ENCODE results near the gene NTM.

Gene NTM

DNA sequence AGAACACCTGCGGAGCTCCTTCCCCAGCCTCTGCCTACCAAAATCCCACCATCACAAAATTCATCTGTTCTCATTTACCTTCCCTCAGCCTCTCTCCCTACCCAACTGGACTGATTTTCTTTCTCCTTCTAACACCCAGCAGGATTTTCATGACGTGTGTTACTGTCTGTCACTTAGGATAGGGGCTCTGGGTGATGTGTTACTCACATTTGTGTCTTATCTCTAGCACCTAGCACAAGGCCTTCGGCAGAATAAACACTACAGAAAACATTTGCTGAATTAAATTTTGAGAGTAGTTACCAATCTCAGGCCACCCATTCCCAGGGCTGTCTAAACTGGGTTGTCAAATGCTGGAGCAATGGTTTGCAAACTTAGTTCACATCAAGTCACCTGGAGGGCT is 88.0 kb downstream of the NTM start:
- H3K27ac ChIP-seq, result no peak overlapping the region
- no peak for DNase-seq (ENCODE audit: low read depth, low spot score)

DNA sequence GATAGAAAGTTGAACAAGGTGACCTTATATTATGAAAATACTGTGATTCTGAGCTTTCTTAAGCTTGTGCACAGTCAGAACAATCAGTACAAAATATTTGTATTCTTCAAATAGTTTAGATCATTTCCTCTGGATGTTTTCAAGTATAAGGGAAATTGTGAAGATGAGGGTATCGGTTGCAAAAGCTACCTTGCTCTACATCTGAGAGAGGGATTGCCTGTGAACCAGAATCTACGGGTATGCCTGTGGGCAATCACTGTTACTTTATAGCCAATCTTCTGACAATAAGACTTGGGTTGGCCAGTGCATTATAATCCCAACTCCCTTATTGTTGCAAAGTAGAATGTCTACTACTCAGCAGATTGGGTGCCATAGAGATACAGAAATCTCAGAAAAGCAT is 90.5 kb downstream of the NTM start:
- no peak overlapping the region for H3K27ac ChIP-seq
- DNase-seq (ENCODE audit: low read depth, low spot score), result no peak

DNA sequence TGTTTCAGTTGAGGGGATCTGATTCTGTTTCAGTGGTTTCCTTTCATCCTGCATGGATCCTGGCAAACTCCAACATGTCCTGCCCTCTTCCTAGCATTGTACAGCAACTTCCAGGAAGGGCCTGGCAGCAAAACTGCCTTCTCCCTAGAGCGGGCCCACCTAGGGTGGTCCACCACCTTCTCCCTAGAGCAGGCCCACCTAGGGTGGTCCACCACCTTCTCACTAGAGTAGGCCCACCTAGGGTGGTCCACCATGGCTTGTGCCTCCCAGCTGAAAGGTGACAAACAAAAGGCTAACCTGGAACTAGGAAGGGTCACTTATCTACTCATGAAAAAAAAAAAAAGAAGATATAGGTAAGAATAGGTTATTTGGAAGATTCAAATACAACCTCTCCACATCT is 92.2 kb downstream of the NTM start:
- no peak for DNase-seq (ENCODE audit: low read depth, low spot score)
- H3K27ac ChIP-seq, result no peak overlapping the region

DNA sequence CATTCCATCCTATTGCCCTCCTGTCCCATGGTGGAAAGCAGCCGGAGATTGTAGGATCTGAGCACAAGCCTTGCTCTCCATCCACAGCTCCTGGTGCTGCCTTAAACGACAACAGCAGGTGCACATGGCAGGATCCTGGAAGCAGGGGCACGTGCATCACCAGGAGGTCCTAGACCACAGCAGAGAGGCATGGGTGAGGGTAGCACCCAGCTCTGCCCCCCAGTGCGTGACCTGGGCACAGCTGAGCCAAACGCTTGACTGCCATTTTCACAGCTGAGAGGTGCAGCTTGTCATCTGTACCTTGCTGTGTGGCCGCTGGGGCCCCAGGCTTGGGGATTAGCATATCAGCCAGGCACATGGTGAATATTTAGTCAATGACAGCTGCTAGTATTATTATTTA is 92.7 kb downstream of the NTM start:
- no peak overlapping the region for H3K27ac ChIP-seq
- no peak for DNase-seq (ENCODE audit: low read depth, low spot score)

DNA sequence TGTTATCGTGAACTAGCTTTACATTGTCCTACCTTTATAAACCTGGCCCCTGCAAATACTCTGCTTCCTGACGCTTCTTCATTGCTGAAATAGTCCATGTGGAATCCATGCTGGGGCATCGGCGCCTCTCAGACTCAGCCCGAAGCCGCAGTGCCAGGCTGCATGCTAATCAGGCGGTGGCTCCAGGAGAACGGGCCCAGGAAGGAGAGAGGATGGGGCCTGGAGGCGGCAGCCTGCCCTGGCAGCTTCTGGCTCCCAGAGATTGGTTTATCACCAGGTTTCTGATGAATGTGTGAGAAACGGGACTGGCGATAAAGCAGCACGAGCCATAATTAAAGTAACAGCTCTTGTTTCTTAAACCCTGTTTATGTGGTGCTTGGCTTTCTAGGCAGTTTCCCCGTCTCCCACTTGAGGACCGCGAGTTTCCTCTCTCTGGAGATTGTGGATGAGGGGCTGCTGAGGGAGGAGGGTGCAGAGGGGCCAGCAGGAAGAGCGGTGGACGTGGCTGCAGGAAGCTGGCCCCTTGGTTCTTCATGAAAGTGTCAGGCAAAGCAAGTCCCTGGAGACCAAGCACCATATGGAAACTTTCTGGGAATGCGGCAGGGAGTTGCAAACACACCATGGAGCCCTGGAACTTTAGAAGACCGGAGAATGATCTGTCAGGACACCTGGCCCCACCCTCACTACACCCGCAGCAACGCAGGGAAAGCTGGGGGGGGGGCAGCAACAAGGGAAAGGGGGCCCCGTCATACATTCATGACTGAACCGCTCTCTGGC is 93.4 kb downstream of the NTM start:
- H3K27ac ChIP-seq, result no peak overlapping the region
- DNase-seq (ENCODE audit: low read depth, low spot score), result no peak

DNA sequence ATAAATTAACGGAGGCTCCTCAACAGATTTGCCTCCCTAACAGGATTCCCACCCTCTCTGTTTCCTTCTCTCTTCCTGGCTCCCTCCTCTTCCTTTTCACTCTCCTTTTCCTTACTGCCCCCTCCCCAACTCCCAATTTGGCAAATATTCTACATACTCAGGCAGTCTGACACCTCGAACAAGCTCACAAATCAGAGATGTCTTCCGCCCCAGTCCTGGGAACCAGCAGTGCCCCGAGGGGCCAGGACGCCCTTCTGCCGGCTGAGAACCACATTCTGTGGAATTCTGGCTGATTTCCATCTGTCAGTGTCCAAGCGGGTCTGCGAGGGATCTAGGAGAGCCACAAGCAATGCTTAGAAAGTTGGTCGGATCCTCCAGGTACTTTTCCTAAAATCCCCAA is 94.0 kb downstream of the NTM start:
- no peak overlapping the region for H3K27ac ChIP-seq
- DNase-seq (ENCODE audit: low read depth, low spot score), result no peak

DNA sequence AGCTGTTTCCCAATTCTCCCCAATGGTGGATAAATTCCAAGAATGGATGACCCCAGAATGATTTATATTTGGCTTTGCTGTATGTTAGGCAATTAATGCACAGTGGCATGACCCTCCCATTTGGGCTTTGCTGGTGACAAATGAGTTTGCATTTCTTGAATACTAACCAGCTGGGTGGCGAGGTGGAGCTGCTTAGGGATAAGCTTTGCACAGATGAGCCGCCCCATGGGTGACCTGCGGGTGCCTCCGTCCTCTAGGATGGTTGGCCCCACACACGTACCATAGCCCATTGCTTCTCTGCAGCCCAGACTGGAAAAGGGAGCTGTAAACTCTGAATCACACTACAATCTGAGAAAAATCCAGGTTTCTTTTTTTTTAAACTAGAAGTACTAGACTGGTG is 94.6 kb downstream of the NTM start:
- DNase-seq (ENCODE audit: low read depth, low spot score), result no peak
- H3K27ac ChIP-seq, result no peak overlapping the region

DNA sequence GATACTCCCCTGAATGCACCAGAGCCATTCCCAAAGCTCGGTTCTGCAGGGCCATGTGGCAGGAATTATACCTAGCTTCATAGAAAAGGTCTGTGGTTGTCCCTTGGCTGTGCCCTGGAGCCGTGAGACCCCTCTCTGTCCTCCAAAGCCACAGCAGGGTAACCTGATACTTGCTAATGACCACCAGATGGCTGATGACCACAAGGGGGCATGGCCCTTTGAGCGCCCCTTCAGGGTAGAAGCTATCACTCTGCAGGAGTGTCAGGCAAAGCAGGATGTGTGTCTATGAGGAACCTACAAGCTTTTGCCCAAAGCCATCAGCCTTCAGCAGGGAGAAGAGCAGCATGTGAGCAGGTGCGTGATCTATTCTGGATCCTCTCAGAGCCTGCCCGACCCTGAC is 95.3 kb downstream of the NTM start:
- no peak overlapping the region for H3K27ac ChIP-seq
- no peak for DNase-seq (ENCODE audit: low read depth, low spot score)

DNA sequence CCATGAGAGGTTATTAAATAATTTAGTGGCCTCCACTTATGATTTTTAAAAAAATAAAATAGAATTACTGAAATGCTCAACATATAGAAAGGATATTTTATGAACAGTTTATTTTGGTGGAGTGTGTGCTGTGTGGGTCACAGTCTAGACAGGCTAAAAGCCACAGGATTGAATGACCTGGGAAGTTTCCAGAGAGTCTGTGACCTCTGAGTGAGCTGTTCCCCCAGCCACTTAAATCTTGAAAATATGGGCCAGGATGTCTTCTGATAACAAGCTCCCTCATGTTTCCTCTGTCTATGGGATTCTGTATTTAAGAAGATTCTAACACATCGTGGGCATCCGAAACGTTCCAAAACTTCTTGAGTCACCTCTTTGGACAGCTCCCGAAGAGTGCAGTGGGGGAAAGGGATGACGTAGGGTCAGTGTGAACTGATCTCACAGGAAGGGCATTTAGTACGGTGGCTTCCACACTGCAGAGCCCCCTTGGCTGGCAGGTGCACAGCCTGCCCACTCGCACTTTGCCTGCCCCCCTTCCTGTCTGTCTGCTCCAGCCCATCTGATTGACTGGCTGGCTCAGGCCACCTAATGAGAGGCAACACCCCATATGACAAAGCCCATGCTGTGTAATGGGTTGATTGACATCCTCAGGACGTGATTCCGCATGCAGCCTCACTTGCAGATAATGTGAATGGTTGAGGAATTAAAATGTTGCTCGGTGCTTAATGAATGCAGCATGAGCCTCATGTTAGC is 97.4 kb downstream of the NTM start:
- no peak overlapping the region for H3K27ac ChIP-seq
- no peak for DNase-seq (ENCODE audit: low read depth, low spot score)

DNA sequence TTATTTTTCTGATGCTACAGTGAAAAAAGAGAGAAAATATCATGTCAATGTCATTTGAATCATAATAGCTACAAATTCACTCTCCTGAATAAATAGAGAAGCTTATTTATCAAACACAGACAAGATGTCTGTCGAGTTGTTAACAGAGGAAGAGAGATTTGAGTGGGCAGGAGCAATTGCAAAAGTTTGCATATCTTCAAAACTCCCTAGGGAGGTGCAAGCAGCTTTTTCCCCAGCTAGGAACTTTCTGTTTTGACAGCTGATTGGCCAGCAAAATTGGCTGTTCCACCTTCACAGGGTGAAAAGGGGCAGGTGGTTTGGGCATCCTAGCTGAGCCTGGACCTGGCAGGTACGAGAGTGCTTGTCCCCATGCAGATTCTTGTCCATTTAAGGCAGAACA is 98.2 kb downstream of the NTM start:
- no peak for DNase-seq (ENCODE audit: low read depth, low spot score)

DNA sequence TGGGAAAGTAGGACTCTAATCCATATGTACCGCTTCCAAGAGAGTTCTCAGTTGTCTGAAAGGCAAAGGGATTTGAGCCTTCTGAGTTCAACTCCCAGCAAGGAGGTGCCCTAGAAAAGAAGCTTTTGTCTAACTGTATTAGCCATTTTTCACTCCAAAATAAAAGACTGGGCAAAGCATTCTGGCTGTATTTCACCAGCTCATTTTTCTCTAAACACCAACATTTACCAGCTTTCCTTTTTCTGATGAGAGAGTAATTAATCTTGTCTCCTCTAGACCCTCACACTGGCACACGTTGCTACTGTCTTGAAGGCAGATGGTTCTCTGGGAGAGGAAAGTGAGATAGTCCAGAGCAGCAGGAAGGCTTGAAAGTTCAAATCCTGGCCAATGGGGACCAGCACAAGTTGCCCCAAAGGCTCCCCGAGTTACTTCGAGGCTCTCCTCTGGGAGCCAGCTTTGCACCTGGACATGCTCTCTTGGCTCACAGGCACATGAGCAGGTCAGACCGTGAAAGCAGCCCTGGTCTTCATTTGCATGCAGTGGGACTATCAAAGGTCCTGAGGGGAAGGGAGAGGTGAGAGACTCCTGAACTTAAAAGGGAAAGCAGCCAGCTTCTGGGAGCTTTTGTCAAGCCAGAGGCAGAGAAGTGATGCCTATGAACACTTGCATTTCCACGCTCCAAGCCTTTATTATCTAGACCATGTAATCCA is 100.0 kb downstream of the NTM start:
- no peak overlapping the region for H3K27ac ChIP-seq
- DNase-seq (ENCODE audit: low read depth, low spot score), result no peak

More for the DNA sequence above, 98.2 kb downstream of the NTM start:
- no peak overlapping the region for H3K27ac ChIP-seq

DNA sequence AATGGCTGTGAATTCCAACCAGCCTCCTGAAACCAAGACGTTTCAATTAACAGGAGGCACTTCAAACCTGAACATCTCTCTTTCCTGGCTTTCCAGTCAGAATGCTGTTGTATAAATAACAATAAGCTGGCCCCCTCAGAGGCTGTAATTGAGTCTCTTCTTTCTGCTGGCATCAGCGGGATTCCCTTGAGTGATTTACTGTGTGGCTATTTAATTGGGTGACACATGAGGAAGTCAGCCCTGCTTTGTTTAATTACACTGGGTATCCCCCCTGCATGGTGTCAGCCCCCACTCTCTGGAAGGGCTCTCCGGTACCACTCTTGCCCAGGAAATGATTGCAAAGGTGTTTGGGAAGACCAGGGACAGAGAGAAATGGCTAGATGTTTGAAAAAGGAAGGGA is 101.6 kb downstream of the NTM start:
- no peak overlapping the region for H3K27ac ChIP-seq
- no peak for DNase-seq (ENCODE audit: low read depth, low spot score)

DNA sequence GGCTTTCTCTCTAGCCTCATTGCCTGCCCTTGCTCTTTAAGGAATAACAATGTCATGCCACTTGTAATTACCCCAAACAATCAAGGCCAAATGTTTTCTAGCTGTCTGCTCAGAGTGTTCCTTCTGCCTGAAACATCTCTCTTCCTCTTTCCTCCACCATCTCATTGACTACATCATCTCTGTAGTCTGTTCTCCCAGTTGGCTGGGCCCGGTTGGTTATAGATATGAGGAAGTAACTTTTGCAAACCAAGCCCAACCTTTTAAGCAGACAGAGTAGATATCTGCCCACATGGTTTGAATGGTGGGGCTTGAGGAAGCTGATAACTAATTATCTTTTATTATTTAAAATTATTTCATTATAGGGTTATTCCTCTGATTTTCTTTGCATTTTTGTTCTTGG is 104.5 kb downstream of the NTM start:
- no peak overlapping the region for H3K27ac ChIP-seq
- DNase-seq (ENCODE audit: low read depth, low spot score), result no peak

DNA sequence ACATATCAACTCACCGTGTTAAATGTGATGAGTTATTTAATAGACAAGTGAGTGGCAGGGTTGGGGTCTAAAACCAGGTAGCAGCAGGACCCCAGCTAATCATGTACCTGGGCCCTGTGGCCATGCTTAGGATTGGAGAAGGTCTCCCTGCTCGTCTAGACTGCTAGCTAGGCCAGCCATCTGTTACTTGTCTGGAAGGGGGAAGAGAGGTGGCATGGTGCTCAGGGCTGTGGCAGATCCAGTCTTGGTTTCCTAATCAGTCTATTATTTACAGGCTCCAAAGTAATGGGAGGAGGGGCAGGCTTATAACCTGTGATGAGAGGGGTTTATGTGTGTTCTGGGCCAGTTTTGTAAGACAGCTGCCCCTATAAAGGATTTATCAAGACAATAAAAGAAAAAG is 105.9 kb downstream of the NTM start:
- no peak overlapping the region for H3K27ac ChIP-seq

DNA sequence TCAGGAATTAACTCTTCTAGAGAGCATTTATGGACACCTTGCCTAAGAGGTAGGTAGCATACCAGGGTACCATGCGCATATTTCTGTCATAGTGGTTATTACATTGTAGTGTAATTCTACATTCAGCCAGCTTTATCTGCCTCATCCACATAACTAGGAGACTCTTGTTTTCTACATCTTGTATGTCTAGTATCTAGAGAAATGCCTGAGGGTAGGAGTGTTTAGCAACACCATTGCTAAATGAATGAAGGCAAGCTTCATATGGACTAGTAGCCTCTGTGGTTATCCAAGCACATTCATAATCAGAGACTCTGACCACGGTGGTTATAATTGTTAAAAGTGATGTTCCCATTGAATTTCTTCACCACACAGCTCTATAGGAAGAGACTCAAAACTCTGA is 107.9 kb downstream of the NTM start:
- DNase-seq (ENCODE audit: low read depth, low spot score), result no peak

More for the DNA sequence above, 105.9 kb downstream of the NTM start:
- no peak for DNase-seq (ENCODE audit: low read depth, low spot score)

DNA sequence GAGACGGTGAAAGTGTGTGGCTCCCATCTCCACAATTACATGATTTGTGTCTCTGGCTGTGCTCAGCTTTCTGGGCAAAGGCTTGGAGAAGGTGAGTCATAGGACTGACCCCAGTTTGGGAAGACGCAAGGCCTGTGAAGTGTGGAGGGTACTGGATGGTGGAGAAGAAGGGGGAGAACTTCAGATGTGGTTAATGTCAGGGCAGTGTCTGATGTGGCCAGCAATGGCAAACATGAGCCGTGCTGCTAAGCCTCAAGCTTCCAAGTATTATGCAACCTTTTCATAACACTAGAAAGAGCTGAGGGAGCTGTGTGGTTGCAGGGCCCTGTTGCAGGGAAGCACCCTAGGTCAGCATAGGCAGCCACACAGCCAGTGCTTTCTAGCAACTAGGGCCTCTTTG is 110.9 kb downstream of the NTM start:
- H3K27ac ChIP-seq, result no peak overlapping the region
- DNase-seq (ENCODE audit: low read depth, low spot score), result no peak

More for the DNA sequence above, 107.9 kb downstream of the NTM start:
- no peak overlapping the region for H3K27ac ChIP-seq

DNA sequence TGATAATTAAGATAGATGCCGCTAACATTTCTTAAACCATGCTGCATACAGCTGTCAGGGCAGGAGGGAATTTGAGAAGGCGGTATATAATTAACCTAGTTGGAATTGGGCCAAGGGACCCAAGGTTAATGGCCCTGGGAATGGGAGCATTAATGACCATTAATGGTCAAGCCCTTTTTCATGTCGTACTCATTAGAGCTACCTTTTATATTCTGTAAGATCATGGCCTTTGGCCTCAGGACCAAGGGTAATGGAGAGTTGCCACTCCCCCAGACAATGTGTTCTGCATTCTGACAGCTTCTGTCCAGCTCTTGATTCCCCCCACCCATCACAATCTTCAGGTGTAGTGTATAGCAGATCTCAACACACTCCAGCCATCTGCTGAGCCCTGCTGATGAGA is 111.6 kb downstream of the NTM start:
- DNase-seq (ENCODE audit: low read depth, low spot score), result no peak
- H3K27ac ChIP-seq, result no peak overlapping the region

DNA sequence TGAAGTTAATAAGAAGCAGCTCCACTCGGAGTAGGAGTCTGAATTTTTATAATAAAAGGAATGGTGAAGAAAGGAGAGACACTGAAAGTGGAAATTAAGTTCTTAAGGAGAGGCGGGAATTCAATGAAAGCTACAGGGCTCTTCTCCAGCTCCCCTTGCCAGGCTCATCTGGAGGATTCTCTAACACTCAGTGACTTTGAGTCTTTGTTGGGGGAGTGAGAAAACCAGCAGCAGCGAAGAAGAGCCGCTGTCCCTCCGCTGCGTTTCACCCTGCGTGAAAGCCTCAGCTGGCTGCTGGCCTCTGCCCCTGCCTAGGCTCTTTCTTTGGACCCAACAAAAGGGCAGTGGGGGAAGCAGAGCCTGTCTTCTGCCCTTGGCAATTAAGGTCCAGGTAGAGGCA is 113.0 kb downstream of the NTM start:
- no peak overlapping the region for H3K27ac ChIP-seq

DNA sequence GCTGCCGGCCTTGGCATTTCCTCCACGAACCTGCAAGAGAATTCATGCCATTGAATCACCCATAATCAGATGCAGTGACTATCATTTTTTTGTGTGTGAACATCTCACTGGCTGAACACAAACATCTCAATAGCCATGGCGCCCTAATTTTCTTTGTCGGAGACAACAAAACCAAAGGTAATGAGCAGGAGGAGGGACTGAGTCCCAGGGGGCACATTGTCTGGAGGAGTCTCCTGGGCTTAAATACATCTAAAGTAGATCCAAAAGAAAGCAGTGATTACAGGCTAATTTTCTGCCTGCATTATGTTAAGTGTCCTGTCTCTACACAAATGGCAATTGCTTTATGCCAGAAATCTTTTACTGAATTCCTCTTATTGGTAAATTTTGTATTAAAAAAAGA is 113.5 kb downstream of the NTM start:
- no peak overlapping the region for H3K27ac ChIP-seq
- no peak for DNase-seq (ENCODE audit: low read depth, low spot score)

More for the DNA sequence above, 113.0 kb downstream of the NTM start:
- DNase-seq (ENCODE audit: low read depth, low spot score), result no peak

DNA sequence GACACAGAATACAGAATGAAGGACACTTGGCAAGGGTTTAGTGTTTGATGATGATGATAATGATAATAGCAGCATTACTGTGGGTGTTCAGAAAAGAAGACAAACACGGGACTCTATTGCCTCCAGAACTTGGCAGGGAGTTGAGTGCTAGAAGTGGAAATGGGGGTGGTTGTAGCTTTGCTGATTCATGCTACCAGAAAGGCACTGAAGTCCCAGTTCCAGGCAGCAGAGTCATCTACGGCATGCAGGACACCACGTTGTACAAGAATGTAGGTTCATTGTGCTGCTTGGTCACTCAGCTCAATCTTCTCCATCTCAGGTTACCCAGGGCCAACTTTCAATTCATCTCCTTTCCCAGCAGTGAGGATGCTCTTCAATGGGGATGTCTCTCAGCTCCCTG is 115.7 kb downstream of the NTM start:
- DNase-seq (ENCODE audit: low read depth, low spot score), result no peak
- H3K27ac ChIP-seq, result no peak overlapping the region

DNA sequence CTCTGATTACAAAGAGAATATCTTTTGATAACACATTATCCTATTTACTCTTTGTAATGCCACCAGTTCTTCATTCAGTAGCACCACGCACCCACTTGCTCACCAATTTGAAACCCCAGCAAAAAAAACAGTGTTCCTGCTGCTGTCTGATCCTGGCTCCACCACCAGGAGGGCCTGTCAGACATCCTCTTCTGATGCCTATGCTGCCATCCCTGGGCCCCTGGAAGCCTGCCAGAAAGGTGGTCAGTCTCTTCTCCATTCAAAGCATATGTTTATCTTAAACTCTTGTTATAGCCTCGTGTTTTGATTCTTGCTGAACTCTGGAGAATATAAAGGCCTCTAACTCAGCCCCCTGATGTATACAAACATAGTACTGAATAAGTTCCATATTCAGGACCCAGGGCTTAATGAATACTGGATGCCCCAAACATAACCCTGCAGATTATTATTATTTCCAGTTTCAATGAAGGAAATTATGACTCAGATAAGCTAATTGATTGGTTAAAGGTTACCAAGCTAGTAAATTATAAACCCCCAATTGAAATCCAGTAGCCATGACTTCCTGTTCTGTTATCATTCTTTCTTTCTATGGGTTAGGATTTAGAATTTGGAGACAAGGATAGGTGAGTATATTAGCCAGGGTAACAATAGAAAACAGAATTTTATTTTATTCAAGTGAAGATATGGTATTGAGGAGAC is 116.7 kb downstream of the NTM start:
- DNase-seq (ENCODE audit: low read depth, low spot score), result no peak
- H3K27ac ChIP-seq, result no peak overlapping the region
